Loucy (cell line): ENCODE results near the gene NOXA1.

Experiments used
- H2AFZ ChIP-seq: fragments of 200-600 bp; sonication (generic); 2 replicates; pipeline ENCODE4 v1.6.0; 2016; ENCODE audit warnings: antibody characterized with exemption, mild to moderate bottlenecking, low read length, moderate library complexity
- H3F3A ChIP-seq: fragments of 200-600 bp; 2 replicates; pipeline ENCODE4 v1.6.0; 2016; ENCODE audit warnings: antibody characterized with exemption, low read depth, mild to moderate bottlenecking
- H3K27me3 ChIP-seq: fragments of 200-600 bp; sonication (generic); 2 replicates; pipeline ENCODE4 v1.6.1; 2014; ENCODE audit warnings: low read length, mild to moderate bottlenecking; ENCODE audit not compliant: insufficient read depth, poor library complexity, severe bottlenecking
- H3K36me3 ChIP-seq: fragments of 200-600 bp; sonication (generic); 2 replicates; pipeline ENCODE4 v1.6.1; 2016; ENCODE audit warnings: low read length; ENCODE audit not compliant: insufficient read depth
- H3K4me1 ChIP-seq: fragments of 200-600 bp; sonication (generic); 2 replicates; pipeline ENCODE4 v1.5.1; 2014; ENCODE audit warnings: low read length, mild to moderate bottlenecking; ENCODE audit not compliant: insufficient read depth, poor library complexity, severe bottlenecking
- H3K4me2 ChIP-seq: fragments of 200-600 bp; sonication (generic); 2 replicates; pipeline ENCODE4 v1.6.0; 2014; ENCODE audit warnings: antibody characterized with exemption, low read length, low read depth, mild to moderate bottlenecking; ENCODE audit not compliant: poor library complexity, severe bottlenecking
- H3K4me3 ChIP-seq: fragments of 200-600 bp; sonication (generic); 2 replicates; pipeline ENCODE4 v1.5.1; 2014; ENCODE audit warnings: low read length, mild to moderate bottlenecking, mixed read lengths; ENCODE audit not compliant: poor library complexity, severe bottlenecking
- H3K79me2 ChIP-seq: fragments of 200-600 bp; sonication (generic); 2 replicates; pipeline ENCODE4 v1.6.1; 2014; ENCODE audit warnings: low read length; ENCODE audit not compliant: insufficient read depth
- H3K9ac ChIP-seq: fragments of 200-600 bp; sonication (generic); 2 replicates; pipeline ENCODE4 v1.6.0; 2014; ENCODE audit warnings: mild to moderate bottlenecking, low read depth, low read length, moderate library complexity; ENCODE audit not compliant: poor library complexity, severe bottlenecking
- H3K9me2 ChIP-seq: fragments of 200-600 bp; sonication (generic); replicated peaks from 2 replicates; pipeline ENCODE4 v1.6.1; 2016; ENCODE audit warnings: low read depth, low read length, mixed read lengths
- H3K9me3 ChIP-seq: fragments of 200-600 bp; sonication (generic); 2 replicates; pipeline ENCODE4 v1.6.1; 2014; ENCODE audit warnings: mild to moderate bottlenecking, antibody characterized with exemption, low read length, low read depth; ENCODE audit not compliant: insufficient read depth
- H4K20me1 ChIP-seq: fragments of 200-600 bp; sonication (generic); 2 replicates; pipeline ENCODE4 v1.6.0; 2014; ENCODE audit warnings: antibody characterized with exemption, low read length, mild to moderate bottlenecking; ENCODE audit not compliant: insufficient read depth, poor library complexity, severe bottlenecking
- CTCF ChIP-seq: fragments of 200-600 bp; sonication (generic); conservative IDR thresholded peaks from 2 replicates; pipeline ENCODE4 v1.5.1; 2014; ENCODE audit warnings: mild to moderate bottlenecking, antibody characterized with exemption, low read length
- EZH2phosphoT487 ChIP-seq: fragments of 200-600 bp; IDR thresholded peaks from 2 replicates; pipeline ENCODE4 v1.6.1; 2018; ENCODE audit warnings: antibody characterized with exemption, mild to moderate bottlenecking, moderate library complexity, borderline replicate concordance

NOXA1 gene, protein sequence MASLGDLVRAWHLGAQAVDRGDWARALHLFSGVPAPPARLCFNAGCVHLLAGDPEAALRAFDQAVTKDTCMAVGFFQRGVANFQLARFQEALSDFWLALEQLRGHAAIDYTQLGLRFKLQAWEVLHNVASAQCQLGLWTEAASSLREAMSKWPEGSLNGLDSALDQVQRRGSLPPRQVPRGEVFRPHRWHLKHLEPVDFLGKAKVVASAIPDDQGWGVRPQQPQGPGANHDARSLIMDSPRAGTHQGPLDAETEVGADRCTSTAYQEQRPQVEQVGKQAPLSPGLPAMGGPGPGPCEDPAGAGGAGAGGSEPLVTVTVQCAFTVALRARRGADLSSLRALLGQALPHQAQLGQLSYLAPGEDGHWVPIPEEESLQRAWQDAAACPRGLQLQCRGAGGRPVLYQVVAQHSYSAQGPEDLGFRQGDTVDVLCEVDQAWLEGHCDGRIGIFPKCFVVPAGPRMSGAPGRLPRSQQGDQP

DNA sequence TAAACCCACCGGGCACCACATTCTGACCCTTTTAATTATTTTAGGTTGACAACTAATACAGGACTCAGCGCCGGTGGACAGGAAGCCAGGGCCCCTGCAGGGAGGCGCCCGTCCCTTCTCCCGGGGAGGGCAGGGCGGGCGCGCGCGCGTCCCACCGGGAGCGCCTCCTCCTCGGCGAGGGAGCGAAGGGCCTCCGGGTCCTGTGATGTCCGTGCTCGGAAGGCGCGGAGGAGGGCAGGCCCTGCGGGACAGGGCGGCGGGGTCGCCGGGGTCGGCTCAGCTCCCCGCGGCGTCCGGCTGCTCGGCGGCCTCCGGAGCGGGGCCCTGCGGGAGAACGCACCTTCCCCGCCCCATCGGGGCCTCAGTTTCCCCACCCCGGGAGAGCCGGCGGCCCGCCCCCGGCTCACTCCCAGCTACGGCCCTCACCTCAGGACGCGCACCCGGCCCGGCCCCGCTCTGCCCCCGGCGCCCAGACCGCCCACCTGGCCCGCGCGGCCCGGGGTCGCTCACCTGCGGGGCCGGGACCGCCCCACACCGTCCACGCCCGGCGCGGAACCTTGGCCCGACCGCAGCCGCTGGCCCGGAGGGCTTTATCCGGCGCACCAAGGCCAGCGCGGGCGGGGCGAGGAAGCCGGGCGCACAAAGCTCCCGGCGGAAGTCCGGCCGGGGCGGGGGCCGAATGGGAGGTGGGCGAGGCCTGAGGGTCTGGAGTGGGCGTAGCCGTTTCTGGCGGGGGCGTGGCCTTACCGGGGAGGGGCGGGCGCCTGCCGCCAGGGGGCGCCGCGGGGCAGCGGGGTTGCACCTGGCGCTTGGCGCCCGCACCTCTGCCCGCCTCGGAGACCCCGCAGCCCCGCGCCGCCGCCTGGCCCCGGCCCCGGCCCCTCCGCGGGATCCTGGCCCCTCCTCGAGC, at the start of gene NOXA1, which contains the start of gene EXD3:
TSS of gene NOXA1 (plus strand) at position 790 of the 910 bp plus-strand sequence. CDS start 137 bp downstream, outside the sequence.
TSS of gene EXD3 (minus strand) at position 559 of the 910 bp plus-strand sequence. CDS start 27,805 bp downstream, outside the sequence.
- no peak within 1 kb of the TSS for H3K9ac ChIP-seq
- no peaks in the 10 kb centered on the region for H3K9me3 ChIP-seq
- H3K9me2 ChIP-seq = no peaks in the 10 kb centered on the region
- no peak within 1 kb of the TSS for H3K4me3 ChIP-seq
- H2AFZ ChIP-seq = no peak within 1 kb of the TSS
- H3K4me1 ChIP-seq = no peaks in the 10 kb centered on the region
- H3K79me2 ChIP-seq = no peaks in the 10 kb centered on the region
- H3K4me2 ChIP-seq = no peak within 1 kb of the TSS
- H3K27me3 ChIP-seq = no peaks in the 10 kb centered on the region
- no peaks in the 10 kb centered on the region for H3K36me3 ChIP-seq
- H3F3A ChIP-seq = no peaks in the 10 kb centered on the region
- H4K20me1 ChIP-seq = no peaks in the 10 kb centered on the region
- TF ChIP-seq CTCF (no peak), EZH2phosphoT487 (no peak)

DNA sequence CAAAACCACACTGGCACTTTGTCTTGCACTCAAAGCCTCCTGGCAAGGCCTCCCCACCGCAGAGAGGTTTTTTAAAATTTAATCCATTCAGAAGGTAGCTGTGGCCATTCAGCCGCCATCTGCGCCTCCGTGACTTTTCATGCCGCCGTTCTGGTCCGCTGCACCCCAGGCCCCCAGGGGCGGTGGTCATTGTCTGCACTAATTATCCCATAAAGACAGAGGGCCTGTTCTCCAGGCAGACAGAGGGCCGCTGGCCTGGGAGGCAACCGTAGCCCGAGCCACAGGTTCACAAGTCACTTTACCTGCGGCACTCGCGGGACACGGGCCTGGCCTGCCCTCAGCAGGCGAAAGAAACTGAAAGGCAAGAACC, 49.6 kb upstream of the NOXA1 start:
- H3K9me3 ChIP-seq = peaks cover 9% of the 10 kb centered on the region; the same call in 1 of the 2 replicates
- no peak overlapping the region for H3K9ac ChIP-seq
- no peaks in the 10 kb centered on the region for H3K4me1 ChIP-seq
- no peaks in the 10 kb centered on the region for H4K20me1 ChIP-seq
- H3K36me3 ChIP-seq = no peaks in the 10 kb centered on the region
- no peak overlapping the region for H2AFZ ChIP-seq
- H3K4me2 ChIP-seq = no peak overlapping the region
- no peaks in the 10 kb centered on the region for H3F3A ChIP-seq
- TF ChIP-seq CTCF (no peak), EZH2phosphoT487 (no peak)
- no peaks in the 10 kb centered on the region for H3K9me2 ChIP-seq
- no peak overlapping the region for H3K4me3 ChIP-seq
- H3K27me3 ChIP-seq = no peaks in the 10 kb centered on the region
- H3K79me2 ChIP-seq = no peaks in the 10 kb centered on the region

DNA sequence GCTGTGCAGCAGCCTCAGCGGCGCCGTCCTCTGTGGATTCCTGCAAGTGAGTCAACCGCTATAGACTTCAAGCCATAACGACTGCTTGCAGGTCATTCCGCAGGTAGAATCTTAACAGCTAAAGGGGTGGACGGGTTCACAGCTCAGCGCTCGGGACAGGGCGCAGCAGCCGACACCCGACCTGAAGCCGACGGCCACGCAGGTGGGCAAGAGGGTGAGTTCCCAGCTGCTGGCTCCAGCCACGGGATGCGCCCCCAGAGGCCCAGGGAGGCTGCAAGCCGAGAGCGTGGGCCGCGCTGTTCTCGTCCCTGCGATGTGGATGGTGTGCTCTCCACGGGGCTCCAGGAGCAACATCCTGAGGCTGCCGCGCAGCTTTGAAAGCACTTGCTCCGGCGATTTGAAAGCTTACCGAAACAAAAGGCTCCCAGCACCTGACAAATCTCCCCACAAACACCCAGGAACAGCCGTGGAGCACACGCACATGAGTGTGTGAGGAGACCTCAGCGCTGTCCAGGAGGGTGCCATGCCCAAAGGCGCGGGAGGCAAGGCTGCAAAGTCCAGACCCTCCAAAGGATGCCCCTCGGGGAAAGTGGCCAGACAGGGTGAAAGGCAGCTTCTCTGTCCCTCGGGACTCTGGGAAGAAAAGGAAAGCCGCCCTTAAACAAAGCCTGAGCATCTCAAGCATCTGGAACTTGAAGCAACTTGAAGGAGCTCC, 48.9 kb upstream of the NOXA1 start:
- no peaks in the 10 kb centered on the region for H3K27me3 ChIP-seq
- H3K9ac ChIP-seq = no peak overlapping the region
- no peaks in the 10 kb centered on the region for H3K79me2 ChIP-seq
- no peak for TF ChIP-seq CTCF
- TF ChIP-seq EZH2phosphoT487 = no peak
- H4K20me1 ChIP-seq = no peaks in the 10 kb centered on the region
- no peak overlapping the region for H3K4me3 ChIP-seq
- no peaks in the 10 kb centered on the region for H3K4me1 ChIP-seq
- H3K9me2 ChIP-seq = no peaks in the 10 kb centered on the region
- H3K9me3 ChIP-seq = peaks cover 10% of the 10 kb centered on the region; the same call in 1 of the 2 replicates
- H3K36me3 ChIP-seq = no peaks in the 10 kb centered on the region
- no peak overlapping the region for H2AFZ ChIP-seq
- H3F3A ChIP-seq = no peaks in the 10 kb centered on the region
- H3K4me2 ChIP-seq = no peak overlapping the region
